Gastrocnemius medialis (tissue), 4 donors: ENCODE data around the gene CDH3. TPM values are rescaled to one million over a fixed set of nuclear protein-coding genes. Genes with fewer than 3 reads are reported as not detected.

Experiments used
- ATAC-seq, 2 donors: fragments of 150-250 bp; one replicate each; pipeline ENCODE4 v1.9.1; 2016
- DNase-seq, 2 donors: peaks; one replicate each; pipeline ENCODE4 v3.0.0-alpha.2; 2019
- H3K27ac ChIP-seq, 4 donors: fragments of 200-600 bp; sonication (generic); 1 replicate in 1 of 4; 2 replicates in 3 of 4; pipeline ENCODE4 v1.5.1; 2016 to 2018; ENCODE audit warnings: mild to moderate bottlenecking in 2 of 4, moderate library complexity in 1 of 4
- H3K27me3 ChIP-seq, 3 donors: fragments of 200-600 bp; sonication (generic) in 2 of 3; 1 replicate in 1 of 3; 2 replicates in 2 of 3; pipeline versions ENCODE4 v1.5.1 to v1.6.0; 2016 to 2019; ENCODE audit warnings: mild to moderate bottlenecking in 1 of 3, moderate library complexity in 1 of 3
- H3K36me3 ChIP-seq, 2 donors: fragments of 200-600 bp; sonication (generic) in 1 of 2; one replicate each; pipeline ENCODE4 v1.5.1; 2017 to 2018
- H3K4me1 ChIP-seq, 2 donors: fragments of 200-600 bp; sonication (generic) in 1 of 2; one replicate each; pipeline ENCODE4 v1.5.1; 2016 to 2017; ENCODE audit warnings: mild to moderate bottlenecking in 2 of 2
- H3K4me3 ChIP-seq, 4 donors: fragments of 200-600 bp; sonication (generic) in 3 of 4; 1 replicate in 1 of 4; 2 replicates in 3 of 4; pipeline ENCODE4 v1.5.1; 2016 to 2019; ENCODE audit warnings: mild to moderate bottlenecking in 2 of 4
- H3K9me3 ChIP-seq, 3 donors: fragments of 200-600 bp; sonication (generic) in 2 of 3; 1 replicate in 1 of 3; 2 replicates in 2 of 3; pipeline ENCODE4 v1.5.1; 2016 to 2019
- POLR2A ChIP-seq, 2 donors: fragments of 450-650 bp; IDR thresholded peaks; one replicate each; pipeline ENCODE4 v1.6.1; 2017; ENCODE audit warnings: antibody characterized with exemption in 2 of 2, mild to moderate bottlenecking in 2 of 2, moderate library complexity in 2 of 2
- in situ Hi-C, 4 donors: fragments of 200-750 bp; cut with MboI; loops; one replicate each; pipeline versions ENCODE4 v1.15.0 to v1.8.0; 2017; ENCODE audit warnings: low sequenced_read_pairs in 4 of 4
- intact Hi-C: fragments of 100-400 bp; cut with DNase I; formaldehyde crosslinking; loops from one replicate; pipeline ENCODE4 v1.15.1; 2023; ENCODE audit warnings: low total_unique reads
- total RNA-seq, 4 donors: library from RNA; depleted of rRNA; stranded (reverse); fragments of >200 nt; gene quantifications; one replicate each; pipeline versions ENCODE4 v1.1.0 to v1.2.3, GENCODE V29; 2016
- TF ChIP-seq, protein P1 (sequence below), 5 experiments: fragments of 450-650 bp in 3 of 5; fragments of 200-600 bp in 2 of 5; sonication (generic) in 2 of 5; IDR thresholded peaks in 4 of 5; conservative IDR thresholded peaks in 1 of 5; 1 replicate in 4 of 5; 2 replicates in 1 of 5; pipeline ENCODE4 v1.5.1; 2016 to 2019; ENCODE audit warnings: antibody characterized with exemption in 5 of 5, mild to moderate bottlenecking in 3 of 5, moderate library complexity in 3 of 5

CDH3 gene
- total RNA-seq, 4 donors from 2014 or later = not detected

DNA sequence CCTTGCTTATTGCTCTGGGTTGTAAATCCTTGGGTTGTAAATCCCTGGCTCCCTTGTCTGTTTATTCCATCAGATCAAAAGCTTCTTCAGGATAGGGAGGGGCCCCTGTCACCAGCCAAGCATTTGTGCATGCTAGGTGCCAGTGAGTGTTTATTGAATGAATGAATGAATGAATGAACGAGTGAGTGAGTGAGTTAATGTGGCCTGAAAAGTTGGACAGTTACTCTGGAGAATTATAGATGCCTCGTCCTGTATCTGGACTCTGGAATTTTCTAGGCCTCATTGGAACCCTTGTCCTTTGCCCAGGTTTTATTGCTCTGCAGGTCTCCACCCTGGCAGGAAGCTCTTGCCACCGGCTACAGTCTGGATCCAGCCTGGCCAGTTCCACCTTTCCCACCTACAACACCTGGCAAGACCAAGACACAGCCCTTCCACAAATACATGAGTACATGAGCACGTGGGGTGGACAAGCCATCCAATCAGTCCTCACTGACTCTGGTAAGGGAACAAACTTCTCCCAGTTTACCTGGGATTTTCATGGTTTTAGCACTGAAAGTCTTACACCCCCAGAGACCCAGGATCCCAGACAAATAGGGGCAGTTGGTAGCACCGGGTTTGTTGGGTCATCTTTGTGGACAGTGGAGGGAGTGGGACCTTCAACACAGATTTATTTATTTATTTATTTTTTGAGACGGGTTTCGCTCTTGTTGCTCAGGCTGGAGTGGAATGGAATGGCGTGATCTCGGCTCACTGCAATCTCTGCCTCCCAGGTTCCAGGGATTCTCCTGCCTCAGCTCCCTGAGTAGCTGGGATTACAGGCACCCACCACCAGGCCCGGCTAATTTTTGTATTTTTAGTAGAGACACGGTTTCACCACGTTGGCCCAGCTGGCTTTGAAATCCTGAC lies 77.3 kb downstream of the CDH3 start:
- Histone ChIP-seq H3K27ac (no peak overlapping the region), H3K27me3 (peaks cover 0 to 6% (median 0%) of the 10 kb centered on the region in 3 donors), H3K4me1 (no peaks in the 10 kb centered on the region), H3K36me3 (no peaks in the 10 kb centered on the region), H3K9me3 (no peaks in the 10 kb centered on the region), H3K4me3 (no peak overlapping the region)
- intact Hi-C loops = no loop called here
- no peak for DNase-seq
- ATAC-seq = no peak
- in situ Hi-C loops = no loop called here
- TF ChIP-seq POLR2A (IDR thresholded peaks at IDR 0.05) = no peak
- TF ChIP-seq, protein P1, sequence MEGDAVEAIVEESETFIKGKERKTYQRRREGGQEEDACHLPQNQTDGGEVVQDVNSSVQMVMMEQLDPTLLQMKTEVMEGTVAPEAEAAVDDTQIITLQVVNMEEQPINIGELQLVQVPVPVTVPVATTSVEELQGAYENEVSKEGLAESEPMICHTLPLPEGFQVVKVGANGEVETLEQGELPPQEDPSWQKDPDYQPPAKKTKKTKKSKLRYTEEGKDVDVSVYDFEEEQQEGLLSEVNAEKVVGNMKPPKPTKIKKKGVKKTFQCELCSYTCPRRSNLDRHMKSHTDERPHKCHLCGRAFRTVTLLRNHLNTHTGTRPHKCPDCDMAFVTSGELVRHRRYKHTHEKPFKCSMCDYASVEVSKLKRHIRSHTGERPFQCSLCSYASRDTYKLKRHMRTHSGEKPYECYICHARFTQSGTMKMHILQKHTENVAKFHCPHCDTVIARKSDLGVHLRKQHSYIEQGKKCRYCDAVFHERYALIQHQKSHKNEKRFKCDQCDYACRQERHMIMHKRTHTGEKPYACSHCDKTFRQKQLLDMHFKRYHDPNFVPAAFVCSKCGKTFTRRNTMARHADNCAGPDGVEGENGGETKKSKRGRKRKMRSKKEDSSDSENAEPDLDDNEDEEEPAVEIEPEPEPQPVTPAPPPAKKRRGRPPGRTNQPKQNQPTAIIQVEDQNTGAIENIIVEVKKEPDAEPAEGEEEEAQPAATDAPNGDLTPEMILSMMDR (IDR thresholded peaks at IDR 0.05 in 4 of 5, conservative IDR thresholded peaks at IDR 0.05 in 1 of 5) = no peak

DNA sequence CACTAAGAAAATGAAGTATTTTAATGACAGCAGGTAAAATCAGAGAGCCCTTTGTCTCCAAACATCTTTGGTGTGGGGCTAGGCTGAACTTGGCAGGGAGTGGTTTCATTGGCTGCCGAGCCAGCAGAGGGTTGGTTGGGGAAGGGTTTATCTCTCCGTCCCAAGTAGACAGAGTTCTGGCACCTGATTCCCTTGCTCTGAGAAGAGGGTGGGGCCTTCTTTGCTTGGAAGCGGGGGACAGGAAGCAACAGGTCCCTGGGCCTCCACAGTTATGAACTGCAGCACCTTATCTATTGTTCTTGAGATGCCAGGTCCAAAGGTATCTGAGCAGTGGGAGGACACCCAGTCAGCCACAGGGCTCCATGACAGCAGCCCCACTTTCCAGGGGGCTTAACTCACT lies 79.7 kb downstream of the CDH3 start:
- no peak for ATAC-seq
- TF ChIP-seq, protein P1 (IDR thresholded peaks at IDR 0.05 in 4 of 5, conservative IDR thresholded peaks at IDR 0.05 in 1 of 5) = no peak
- TF ChIP-seq POLR2A (IDR thresholded peaks at IDR 0.05) = no peak
- DNase-seq = no peak
- Histone ChIP-seq H3K27ac (no peak overlapping the region), H3K4me1 (no peaks in the 10 kb centered on the region), H3K4me3 (no peak overlapping the region), H3K27me3 (peaks cover 0 to 6% (median 0%) of the 10 kb centered on the region in 3 donors), H3K9me3 (no peaks in the 10 kb centered on the region), H3K36me3 (no peaks in the 10 kb centered on the region)
- intact Hi-C loops = no loop called here
- in situ Hi-C loops = no loop called here

DNA sequence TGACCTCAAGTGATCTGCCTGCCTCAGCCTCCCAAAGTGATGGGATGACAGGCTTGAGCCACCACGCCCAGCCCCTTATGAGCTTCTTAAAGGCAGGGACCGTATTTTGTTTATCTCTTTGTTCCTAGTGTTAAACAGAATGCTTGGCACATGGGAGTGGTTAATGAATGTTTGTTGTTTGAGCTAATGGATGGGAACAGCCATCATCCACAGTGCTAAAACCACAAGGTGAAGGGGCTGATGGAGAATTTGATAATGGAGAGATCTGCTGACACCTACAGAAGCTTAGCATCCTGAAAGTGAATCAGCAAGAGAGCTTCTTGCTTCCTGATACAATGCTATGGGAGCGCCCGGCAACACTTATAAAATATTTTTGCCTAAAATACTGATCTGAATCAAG lies 83.4 kb downstream of the CDH3 start:
- intact Hi-C loops (no loop called here), in situ Hi-C loops (no loop called here)
- peaks cover 0 to 6% (median 0%) of the 10 kb centered on the region in 3 donors for H3K27me3 ChIP-seq
- no peak for TF ChIP-seq POLR2A (IDR thresholded peaks at IDR 0.05)
- TF ChIP-seq, protein P1 (IDR thresholded peaks at IDR 0.05 in 4 of 5, conservative IDR thresholded peaks at IDR 0.05 in 1 of 5) = no peak
- no peaks in the 10 kb centered on the region for H3K4me1 ChIP-seq
- DNase-seq (no peak), ATAC-seq (no peak)
- no peak overlapping the region for H3K4me3 ChIP-seq
- no peaks in the 10 kb centered on the region for H3K9me3 ChIP-seq
- H3K27ac ChIP-seq = no peak overlapping the region
- no peaks in the 10 kb centered on the region for H3K36me3 ChIP-seq

DNA sequence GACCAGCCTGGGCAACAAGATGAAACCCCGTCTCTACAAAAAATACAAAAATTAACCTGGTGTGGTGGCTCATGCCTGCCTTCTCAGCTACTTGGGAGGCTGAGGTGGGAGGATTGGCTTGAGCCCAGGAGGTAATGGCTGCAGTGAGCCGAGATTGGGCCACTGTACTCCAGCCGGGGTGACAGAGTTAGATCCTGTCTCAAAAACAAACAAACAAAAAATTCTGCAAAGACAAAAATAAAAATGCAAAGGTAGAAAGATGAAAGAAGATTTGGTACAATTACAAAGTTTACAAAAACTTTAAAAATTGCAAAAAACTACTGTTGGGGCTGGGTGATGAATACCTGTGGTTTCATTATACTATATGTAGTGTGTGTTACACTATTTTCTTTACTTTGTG lies 86.5 kb downstream of the CDH3 start:
- intact Hi-C loops = no loop called here
- no peak for DNase-seq
- no peak for ATAC-seq
- no peaks in the 10 kb centered on the region for H3K36me3 ChIP-seq
- in situ Hi-C loops = no loop called here
- no peaks in the 10 kb centered on the region for H3K9me3 ChIP-seq
- no peak overlapping the region for H3K4me3 ChIP-seq
- no peaks in the 10 kb centered on the region for H3K4me1 ChIP-seq
- H3K27me3 ChIP-seq = peaks cover 10 to 21% (median 14%) of the 10 kb centered on the region in 3 donors
- no peak overlapping the region for H3K27ac ChIP-seq
- TF ChIP-seq POLR2A (IDR thresholded peaks at IDR 0.05) = no peak
- TF ChIP-seq, protein P1 (IDR thresholded peaks at IDR 0.05 in 4 of 5, conservative IDR thresholded peaks at IDR 0.05 in 1 of 5) = no peak
